Stimulated activated naive CD8-positive, alpha-beta T cell treated with anti-CD3 and anti-CD28 coated beads, Interleukin-15, Interleukin-2, amounts not matched to agents 100 ng/mL and 50 ng/mL, for 24 hours (primary cell): ENCODE data around the gene ORAI2.
A peak's percentile ranks its signal among the peaks of the same experiment; 100 is the strongest.
"Not testable (repeated sequence)": the region's sequence is repeated elsewhere in the genome, so short reads cannot be mapped to it uniquely, and the experiment has no call there.

Source experiments
- H3K27ac Mint-ChIP-seq: one replicate; pipeline ENCODE4 v1.8.0; 2021; ENCODE audit warnings: mild to moderate bottlenecking, mixed read lengths
- H3K27me3 Mint-ChIP-seq: one replicate; pipeline ENCODE4 v1.8.0; 2021; ENCODE audit warnings: mixed read lengths
- H3K36me3 Mint-ChIP-seq: one replicate; pipeline ENCODE4 v1.8.0; 2021; ENCODE audit warnings: low read depth, mixed read lengths
- H3K4me1 Mint-ChIP-seq: one replicate; pipeline ENCODE4 v1.8.0; 2021; ENCODE audit warnings: low read depth, mixed read lengths
- H3K4me3 Mint-ChIP-seq: one replicate; pipeline ENCODE4 v1.8.0; 2021; ENCODE audit warnings: mild to moderate bottlenecking, mixed read lengths
- H3K9me3 Mint-ChIP-seq: one replicate; pipeline ENCODE4 v1.8.0; 2021; ENCODE audit warnings: mixed read lengths

Gene ORAI2

DNA sequence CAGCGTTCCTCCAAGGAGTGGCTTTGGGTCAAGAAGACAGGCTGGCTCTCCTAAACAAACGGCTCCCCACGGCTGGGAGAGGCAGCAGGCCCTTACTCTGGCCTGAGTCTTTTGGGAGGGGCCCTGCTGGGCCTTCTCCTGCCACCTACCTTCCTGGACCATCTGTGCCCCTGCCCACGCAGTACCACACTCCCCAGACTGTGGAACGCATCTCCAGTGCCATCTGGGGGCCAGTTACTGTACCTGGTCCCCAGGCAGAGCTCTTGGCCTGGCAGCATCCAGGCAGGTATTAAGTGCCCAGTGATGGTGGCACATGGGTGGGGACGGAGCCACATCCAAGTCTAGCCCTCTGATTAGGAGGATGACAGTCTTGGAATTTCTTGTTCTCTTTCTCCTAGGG lies 16.9 kb downstream of the ORAI2 start:
- Mint-ChIP-seq H3K36me3 (peaks cover 18% of the 10 kb centered on the region), H3K4me3 (no peak overlapping the region), H3K27ac (no peak overlapping the region), H3K27me3 (no peaks in the 10 kb centered on the region), H3K4me1 (peaks cover 4% of the 10 kb centered on the region), H3K9me3 (no peaks in the 10 kb centered on the region)

DNA sequence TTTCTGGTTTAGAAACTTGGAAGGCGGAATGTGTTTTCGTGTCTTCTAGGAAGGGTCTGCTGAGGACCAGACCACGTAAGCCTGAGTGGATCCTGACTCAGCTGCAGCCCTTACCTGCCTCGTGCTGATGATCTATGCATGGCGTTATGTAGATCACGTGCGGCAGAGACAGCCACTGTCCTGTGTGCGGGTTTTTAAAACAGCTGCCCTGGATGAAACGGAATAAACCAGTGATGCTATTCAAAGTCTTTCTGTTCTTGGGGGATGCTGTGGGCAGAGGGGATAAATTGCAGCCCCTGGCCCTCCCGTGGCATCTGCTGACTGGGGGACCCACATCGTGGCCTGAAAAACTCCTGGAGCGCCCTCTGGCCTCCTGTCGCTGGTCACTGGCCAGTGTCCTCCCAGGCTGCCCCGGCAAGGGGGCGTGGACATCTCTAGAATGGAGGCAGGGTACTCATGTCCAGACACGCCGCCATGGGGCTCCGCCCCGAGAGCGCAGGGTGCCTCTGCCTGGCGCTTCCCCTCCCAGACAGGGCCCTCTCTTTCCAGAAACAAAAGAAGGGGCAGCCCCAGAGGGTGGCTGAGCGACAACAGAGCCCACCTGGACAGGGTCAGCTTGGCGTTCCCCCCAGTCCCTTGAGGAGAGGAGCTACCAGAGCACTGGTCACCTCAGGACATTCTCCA lies 18.1 kb downstream of the ORAI2 start:
- H3K4me3 Mint-ChIP-seq = no peak overlapping the region
- H3K27me3 Mint-ChIP-seq = no peaks in the 10 kb centered on the region
- H3K4me1 Mint-ChIP-seq = peaks cover 4% of the 10 kb centered on the region
- H3K36me3 Mint-ChIP-seq = peaks cover 10% of the 10 kb centered on the region
- no peak overlapping the region for H3K27ac Mint-ChIP-seq
- H3K9me3 Mint-ChIP-seq = no peaks in the 10 kb centered on the region

DNA sequence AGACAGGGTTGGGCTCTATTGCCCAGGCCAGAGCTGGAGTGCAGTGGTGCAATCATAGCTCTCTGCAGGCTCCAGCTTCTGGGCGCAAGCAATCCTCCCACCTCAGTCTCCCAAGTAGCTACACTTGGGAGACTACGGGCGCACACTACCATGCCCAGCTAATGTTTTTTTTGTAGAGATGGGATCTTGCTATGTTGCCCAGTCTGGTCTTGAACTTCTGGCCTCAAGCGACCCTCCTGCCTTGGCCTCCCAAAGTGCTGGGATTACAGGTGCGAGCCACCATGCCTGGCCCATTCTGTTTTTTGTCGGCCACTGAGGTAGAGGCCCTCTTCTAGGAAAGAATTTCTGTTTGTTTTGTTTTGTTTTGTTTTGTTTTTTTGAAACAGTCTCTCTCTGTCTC lies 19.1 kb downstream of the ORAI2 start:
- no peak overlapping the region for H3K4me3 Mint-ChIP-seq
- peaks cover 14% of the 10 kb centered on the region for H3K36me3 Mint-ChIP-seq
- no peak overlapping the region for H3K27ac Mint-ChIP-seq
- peaks cover 4% of the 10 kb centered on the region for H3K4me1 Mint-ChIP-seq
- no peaks in the 10 kb centered on the region for H3K9me3 Mint-ChIP-seq
- no peaks in the 10 kb centered on the region for H3K27me3 Mint-ChIP-seq

DNA sequence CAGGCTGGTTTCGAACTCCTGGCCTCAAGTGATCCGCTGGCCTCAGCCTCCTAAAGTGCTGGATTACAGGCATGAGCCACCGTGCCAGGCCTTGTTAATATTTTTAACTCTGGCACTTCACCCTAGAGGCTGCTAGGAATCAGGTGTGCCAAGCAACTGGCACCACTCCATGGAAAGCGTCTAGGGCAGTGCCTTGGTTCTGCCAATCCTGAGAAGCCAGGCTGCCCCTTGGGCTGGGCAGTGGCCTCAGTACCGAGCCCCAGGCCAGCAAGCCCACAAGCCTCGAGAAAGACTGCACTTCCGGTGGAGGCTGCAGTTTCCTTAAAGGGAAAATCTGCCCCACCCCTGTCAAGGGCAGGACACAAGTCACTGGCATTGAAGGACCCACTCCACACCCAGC lies 19.9 kb downstream of the ORAI2 start:
- no peaks in the 10 kb centered on the region for H3K9me3 Mint-ChIP-seq
- no peaks in the 10 kb centered on the region for H3K27me3 Mint-ChIP-seq
- peaks cover 4% of the 10 kb centered on the region for H3K4me1 Mint-ChIP-seq
- peaks cover 14% of the 10 kb centered on the region for H3K36me3 Mint-ChIP-seq
- no peak overlapping the region for H3K27ac Mint-ChIP-seq
- no peak overlapping the region for H3K4me3 Mint-ChIP-seq

DNA sequence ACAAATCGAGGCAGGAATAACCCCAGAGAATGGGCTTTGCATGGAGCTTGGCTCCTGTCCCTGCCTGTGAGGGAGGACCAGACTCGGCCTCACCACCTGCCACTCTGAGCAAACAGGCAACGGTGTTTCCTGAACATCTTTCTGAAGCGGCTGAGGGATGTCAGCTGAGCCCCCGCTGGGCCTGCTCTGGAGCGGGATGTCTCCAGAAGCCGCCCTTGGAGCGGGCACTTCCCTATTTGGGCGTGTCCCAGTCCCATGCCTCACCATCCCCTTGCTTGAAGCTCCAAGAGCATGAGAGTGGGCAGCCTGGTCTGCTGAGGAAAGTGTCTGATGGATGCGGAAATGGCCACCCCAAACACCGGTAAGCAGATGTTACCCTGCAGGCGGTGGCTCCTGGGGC lies 21.1 kb downstream of the ORAI2 start:
- H3K27me3 Mint-ChIP-seq = no peaks in the 10 kb centered on the region
- H3K27ac Mint-ChIP-seq = no peak overlapping the region
- no peak overlapping the region for H3K4me3 Mint-ChIP-seq
- peaks cover 4% of the 10 kb centered on the region for H3K4me1 Mint-ChIP-seq
- H3K36me3 Mint-ChIP-seq = peaks cover 15% of the 10 kb centered on the region
- H3K9me3 Mint-ChIP-seq = no peaks in the 10 kb centered on the region

DNA sequence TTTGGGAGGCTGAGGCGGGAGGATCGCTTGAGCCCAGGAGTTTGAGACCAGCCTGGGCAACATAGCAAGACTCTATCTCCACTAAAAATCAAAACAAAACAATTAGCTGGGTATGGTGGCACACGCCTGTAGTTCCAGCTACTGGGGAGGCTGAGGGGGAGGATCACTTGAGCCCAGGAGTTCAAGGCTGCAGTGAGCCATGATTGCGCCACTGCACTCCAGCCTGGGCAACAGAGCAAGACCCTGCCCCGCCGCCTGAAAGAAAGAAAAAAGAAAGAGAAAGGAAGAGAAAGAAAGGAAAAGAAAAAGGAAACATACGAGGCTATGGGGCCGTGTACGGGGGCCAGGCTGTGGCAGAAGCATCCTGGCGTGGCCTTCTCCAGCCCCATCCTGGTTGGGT lies 21.6 kb downstream of the ORAI2 start:
- H3K36me3 Mint-ChIP-seq = peaks cover 15% of the 10 kb centered on the region
- H3K4me1 Mint-ChIP-seq, H3K9me3 Mint-ChIP-seq, H3K27ac Mint-ChIP-seq, H3K27me3 Mint-ChIP-seq, H3K4me3 Mint-ChIP-seq: not testable (repeated sequence)

DNA sequence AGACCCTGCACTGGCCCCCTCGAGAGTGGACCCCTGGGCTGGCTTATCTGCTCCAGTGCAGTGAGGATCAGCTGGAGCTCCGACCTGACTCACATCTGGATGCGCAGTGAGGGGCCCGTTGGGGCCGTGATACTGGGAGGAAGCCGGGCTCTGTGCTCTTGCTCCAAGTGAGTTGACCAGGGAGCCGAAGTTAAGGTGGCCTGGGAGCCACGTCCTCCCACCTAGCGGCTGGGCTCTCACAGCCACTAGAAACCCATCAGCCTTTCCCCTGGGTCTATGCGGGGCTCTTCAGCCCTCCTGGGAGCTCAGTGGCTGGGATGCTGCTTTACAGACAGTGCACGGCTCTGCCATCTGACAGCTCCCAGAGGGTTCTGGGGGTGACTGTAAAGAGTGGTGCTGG lies 22.2 kb downstream of the ORAI2 start:
- peaks cover 16% of the 10 kb centered on the region for H3K36me3 Mint-ChIP-seq
- H3K9me3 Mint-ChIP-seq = no peaks in the 10 kb centered on the region
- H3K4me3 Mint-ChIP-seq = no peak overlapping the region
- H3K4me1 Mint-ChIP-seq = no peaks in the 10 kb centered on the region
- H3K27ac Mint-ChIP-seq = no peak overlapping the region
- no peaks in the 10 kb centered on the region for H3K27me3 Mint-ChIP-seq

DNA sequence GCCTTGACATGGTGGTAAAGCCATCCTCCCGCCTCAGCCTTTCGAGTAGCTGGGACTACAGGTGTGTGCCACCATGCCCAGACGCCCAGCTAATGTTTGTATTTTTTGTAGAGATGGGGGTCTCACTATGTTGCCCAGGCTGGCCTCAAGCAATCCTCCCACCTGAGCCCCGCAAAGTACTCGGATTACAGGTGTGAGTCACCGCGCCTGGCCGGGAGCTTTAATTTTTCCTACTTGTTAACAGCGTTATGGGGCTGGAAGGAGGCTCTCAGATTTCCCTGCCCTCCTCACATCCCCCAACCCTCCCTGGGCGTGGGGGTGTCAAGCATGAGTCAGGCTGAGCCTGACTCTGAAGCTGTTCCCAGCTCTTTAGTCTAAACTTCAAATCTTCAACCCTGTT lies 23.0 kb downstream of the ORAI2 start:
- no peaks in the 10 kb centered on the region for H3K4me1 Mint-ChIP-seq
- no peak overlapping the region for H3K27ac Mint-ChIP-seq

DNA sequence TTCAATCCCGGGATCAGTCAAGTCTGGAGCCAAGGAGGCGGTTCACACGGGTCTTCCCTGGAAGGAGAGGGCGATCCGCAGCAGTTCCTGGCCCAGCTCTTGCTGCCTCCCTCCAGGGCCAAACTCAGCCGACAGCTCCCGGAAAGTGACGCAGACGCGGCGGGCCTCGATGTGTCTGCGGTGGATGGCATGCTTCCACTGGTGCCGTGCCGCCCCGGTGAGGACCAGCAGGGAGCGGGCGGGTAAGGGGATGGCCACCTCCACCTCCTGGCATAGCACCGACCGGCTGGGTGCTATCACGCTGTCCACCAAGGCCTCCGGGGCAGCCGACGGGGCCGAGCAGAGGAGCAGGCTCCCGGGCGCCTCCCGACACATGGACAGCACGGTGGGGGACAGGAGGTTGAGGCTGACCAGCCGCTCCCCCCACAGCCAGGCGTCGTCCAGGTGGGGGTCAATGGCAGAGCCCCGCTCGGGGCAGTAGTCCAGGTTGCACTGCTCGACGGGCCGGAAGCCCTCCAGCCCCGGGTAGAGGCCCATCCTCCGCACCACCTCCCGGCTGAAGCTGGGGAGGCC lies 24.1 kb downstream of the ORAI2 start:
- peaks cover 20% of the 10 kb centered on the region for H3K36me3 Mint-ChIP-seq
- peaks cover under 1% of the 10 kb centered on the region for H3K4me1 Mint-ChIP-seq
- no peak overlapping the region for H3K27ac Mint-ChIP-seq
- H3K27me3 Mint-ChIP-seq = no peaks in the 10 kb centered on the region
- no peak overlapping the region for H3K4me3 Mint-ChIP-seq
- H3K9me3 Mint-ChIP-seq = no peaks in the 10 kb centered on the region

More for the DNA sequence above, 23.0 kb downstream of the ORAI2 start:
- Mint-ChIP-seq H3K36me3 (peaks cover 20% of the 10 kb centered on the region), H3K9me3 (no peaks in the 10 kb centered on the region), H3K4me3 (no peak overlapping the region), H3K27me3 (no peaks in the 10 kb centered on the region)

DNA sequence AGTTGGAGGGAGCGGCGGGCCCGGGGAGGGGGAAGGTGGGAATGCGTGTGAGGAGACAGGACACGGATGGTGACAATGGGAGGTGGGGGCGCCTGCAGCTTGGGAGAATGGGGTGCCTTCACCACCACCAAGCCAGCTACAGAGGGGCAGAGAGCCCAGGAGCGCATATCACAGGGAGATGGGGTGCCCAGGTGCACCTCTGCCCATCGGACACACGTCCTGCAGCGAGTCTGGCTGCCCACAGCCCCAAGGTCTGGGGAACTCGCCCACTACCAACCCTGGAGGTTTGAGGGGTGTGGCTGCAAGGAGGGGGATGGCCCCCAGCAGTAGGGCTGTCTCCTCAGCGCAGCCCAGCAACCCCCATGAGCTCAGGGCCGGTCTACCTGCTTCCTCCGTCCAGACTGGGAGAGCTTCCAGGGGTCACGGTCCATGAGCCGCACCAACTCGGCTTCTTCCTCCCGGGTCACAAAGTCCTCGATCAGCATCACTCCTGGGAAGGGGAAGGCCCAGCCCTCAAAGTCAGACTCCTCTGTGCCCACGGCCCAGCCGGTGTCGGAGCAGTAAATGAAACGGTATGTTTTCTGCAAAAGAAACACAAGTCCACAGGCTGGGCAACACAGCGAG lies 26.0 kb downstream of the ORAI2 start:
- Mint-ChIP-seq H3K9me3 (no peaks in the 10 kb centered on the region), H3K27ac (no peak overlapping the region), H3K27me3 (no peaks in the 10 kb centered on the region), H3K4me3 (no peak overlapping the region), H3K4me1 (peaks cover 13% of the 10 kb centered on the region), H3K36me3 (peaks cover 20% of the 10 kb centered on the region)

DNA sequence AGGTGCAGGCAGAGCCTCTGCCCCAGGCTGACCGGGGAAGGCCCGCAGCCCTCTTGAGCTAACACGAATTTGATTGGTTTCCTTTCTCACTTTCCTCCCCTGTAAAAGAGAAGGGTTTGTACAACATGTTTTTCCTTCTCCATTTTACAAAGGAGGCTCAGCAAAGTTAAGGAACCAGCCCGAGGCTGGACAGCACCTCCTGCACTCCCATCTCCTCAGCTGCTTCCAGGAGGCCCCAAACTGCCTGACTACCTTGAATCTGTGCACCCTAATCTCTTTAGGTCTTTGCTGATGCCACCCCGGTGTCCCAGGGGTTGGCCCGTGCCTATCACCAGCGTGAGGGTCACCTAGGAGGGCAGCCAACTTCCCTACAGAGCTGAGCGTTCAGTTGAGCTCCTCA lies 27.1 kb downstream of the ORAI2 start:
- no peak overlapping the region for H3K4me3 Mint-ChIP-seq
- no peaks in the 10 kb centered on the region for H3K27me3 Mint-ChIP-seq
- H3K9me3 Mint-ChIP-seq = no peaks in the 10 kb centered on the region
- H3K36me3 Mint-ChIP-seq = peaks cover 15% of the 10 kb centered on the region
- H3K27ac Mint-ChIP-seq = no peak overlapping the region
- peaks cover 15% of the 10 kb centered on the region for H3K4me1 Mint-ChIP-seq

DNA sequence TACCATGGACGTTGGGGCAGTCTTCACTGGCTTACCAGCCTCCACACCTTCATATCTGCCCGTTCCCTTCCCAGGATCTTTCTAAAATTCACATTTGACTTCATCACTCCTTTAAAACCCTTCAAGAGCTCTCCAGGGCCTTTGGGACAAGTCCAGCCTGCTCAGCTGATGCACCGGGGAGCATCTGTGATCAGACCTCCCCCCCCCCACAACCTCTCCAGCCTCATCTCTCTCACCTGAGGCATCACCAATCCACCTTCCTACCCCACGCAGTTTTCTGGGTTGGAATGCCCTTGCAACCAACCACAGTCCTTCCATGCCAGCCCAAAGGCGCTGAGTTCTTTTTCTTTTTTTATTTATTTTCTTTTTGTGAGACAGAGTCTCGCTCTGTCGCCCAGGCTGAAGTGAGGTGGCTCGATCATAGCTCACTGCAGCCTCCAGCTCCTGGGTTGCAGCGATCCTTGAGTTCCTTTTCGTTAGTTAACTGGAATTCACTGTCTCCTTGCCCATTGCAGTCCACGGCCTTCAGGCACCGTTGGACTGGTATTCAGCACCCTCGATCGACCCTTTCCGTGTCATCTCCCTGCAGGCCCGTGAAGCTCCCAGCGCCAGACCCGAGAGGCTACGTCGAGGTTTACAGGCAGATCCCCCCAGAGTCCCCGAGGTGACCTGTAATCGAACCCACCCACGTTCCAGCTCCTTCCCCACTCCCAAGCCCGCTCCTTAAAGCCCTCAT lies 30.6 kb downstream of the ORAI2 start:
- no peaks in the 10 kb centered on the region for H3K27me3 Mint-ChIP-seq
- H3K9me3 Mint-ChIP-seq = no peaks in the 10 kb centered on the region
- H3K4me1 Mint-ChIP-seq = peaks cover 29% of the 10 kb centered on the region
- H3K27ac Mint-ChIP-seq = peak overlapping the region; percentile 87
- H3K4me3 Mint-ChIP-seq = peak overlapping the region; percentile 93
- H3K36me3 Mint-ChIP-seq = peaks cover 9% of the 10 kb centered on the region

DNA sequence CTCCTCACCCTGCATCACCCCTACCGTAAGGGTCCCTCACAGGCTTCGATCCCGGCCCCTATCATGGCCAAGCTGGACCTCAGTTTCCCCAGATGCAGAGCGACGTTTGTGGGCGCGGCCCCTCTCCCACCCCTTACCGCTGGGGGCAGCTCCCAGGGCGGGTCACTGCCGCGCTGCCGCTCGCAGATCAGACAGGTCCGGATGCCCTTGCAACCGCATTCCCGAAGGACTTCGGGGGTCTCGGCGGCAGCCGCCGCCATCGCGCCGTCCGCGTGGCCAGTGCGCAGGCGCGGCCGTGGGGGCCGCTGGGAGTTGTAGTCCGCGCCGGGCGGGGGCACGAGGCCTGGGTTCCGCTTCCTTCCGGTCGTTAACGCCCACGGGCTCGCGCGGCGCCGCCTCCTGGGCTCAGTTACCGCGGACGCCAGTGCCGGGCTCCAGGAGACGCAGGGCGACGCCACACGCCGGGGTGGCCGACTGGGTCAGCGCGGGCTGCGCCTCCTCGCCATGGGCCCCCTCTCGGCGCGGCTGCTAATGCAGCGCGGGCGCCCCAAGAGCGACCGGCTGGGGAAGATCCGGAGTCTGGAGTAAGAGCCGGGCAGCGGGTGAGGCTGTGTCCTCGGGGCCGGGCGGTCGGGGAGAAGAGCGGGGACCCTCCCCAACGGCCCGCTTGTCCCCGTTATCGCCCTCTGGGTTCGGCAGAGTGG lies 31.4 kb downstream of the ORAI2 start, which contains the start of the genes ALKBH4 and LRWD1:
TSS of gene ALKBH4 (minus strand) at position 287 of the 704 bp plus-strand sequence. CDS start at position 260, 27 bp downstream.
TSS of gene LRWD1 (plus strand) at position 408 of the 704 bp plus-strand sequence. CDS start at position 505, 97 bp downstream.
- peak within 1 kb of the TSS; percentile 87 for H3K27ac Mint-ChIP-seq
- peaks cover 29% of the 10 kb centered on the region for H3K4me1 Mint-ChIP-seq
- H3K9me3 Mint-ChIP-seq = no peaks in the 10 kb centered on the region
- H3K4me3 Mint-ChIP-seq = peak within 1 kb of the TSS; percentile 93
- no peaks in the 10 kb centered on the region for H3K27me3 Mint-ChIP-seq
- H3K36me3 Mint-ChIP-seq = peaks cover 9% of the 10 kb centered on the region

DNA sequence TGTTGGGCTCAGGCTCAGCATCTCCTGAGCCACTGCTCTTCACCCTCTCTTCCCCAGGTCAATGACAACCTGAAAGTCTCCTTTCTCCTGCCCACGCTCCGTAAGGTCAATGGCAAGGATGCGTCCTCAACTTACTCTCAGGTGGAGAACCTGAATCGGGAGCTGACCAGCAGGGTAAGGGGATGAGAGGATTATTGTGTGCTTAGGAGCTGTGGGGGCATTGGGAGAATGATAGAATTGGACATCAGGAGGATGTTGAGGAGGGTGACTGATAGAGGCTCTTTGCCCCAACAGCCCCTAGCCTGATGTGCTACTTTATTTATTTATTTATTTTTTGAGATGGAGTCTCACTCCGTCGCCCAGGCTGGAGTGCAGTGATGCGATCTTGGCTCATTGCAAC lies 32.7 kb downstream of the ORAI2 start:
- H3K27me3 Mint-ChIP-seq = no peaks in the 10 kb centered on the region
- H3K27ac Mint-ChIP-seq = peak overlapping the region; percentile 26
- no peaks in the 10 kb centered on the region for H3K9me3 Mint-ChIP-seq
- peaks cover 8% of the 10 kb centered on the region for H3K36me3 Mint-ChIP-seq
- H3K4me1 Mint-ChIP-seq = peaks cover 29% of the 10 kb centered on the region
- H3K4me3 Mint-ChIP-seq = peak overlapping the region; percentile 93
